T follicular helper cell (primary cell): ENCODE results near the gene PLCL2.
"Not testable (repeated sequence)": the region's sequence is repeated elsewhere in the genome, so short reads cannot be mapped to it uniquely, and the experiment has no call there.

Source experiments
- DNase-seq: peaks from one replicate; pipeline ENCODE4 v3.0.0-alpha.2; 2020; ENCODE audit warnings: low read depth

The PLCL2 gene

GRCh38 chr3:17119201-17120072 is 234.7 kb downstream of the PLCL2 start:
- no peak for DNase-seq

GRCh38 chr3:17120115-17120514 is 235.4 kb downstream of the PLCL2 start:
- no peak for DNase-seq

- no peak for DNase-seq
These were observed 236.6 kb downstream of the PLCL2 start for GRCh38 chr3:17121336-17121735.

- no peak for DNase-seq
These were observed 238.0 kb downstream of the PLCL2 start for GRCh38 chr3:17122758-17123157.

GRCh38 chr3:17125738-17126442 is 241.1 kb downstream of the PLCL2 start:
- no peak for DNase-seq

- DNase-seq = not testable (repeated sequence)
These were observed 243.9 kb downstream of the PLCL2 start for GRCh38 chr3:17128671-17129070.

- no peak for DNase-seq
These were observed 244.8 kb downstream of the PLCL2 start for GRCh38 chr3:17129556-17129955.

GRCh38 chr3:17130956-17131355 is 246.2 kb downstream of the PLCL2 start:
- no peak for DNase-seq

- DNase-seq = no peak
These were observed 247.7 kb downstream of the PLCL2 start for GRCh38 chr3:17132286-17133115.

GRCh38 chr3:17133632-17134545 is 249.1 kb downstream of the PLCL2 start:
- DNase-seq = no peak

GRCh38 chr3:17135696-17136095 is 250.9 kb downstream of the PLCL2 start:
- no peak for DNase-seq

- no peak for DNase-seq
These were observed 251.5 kb downstream of the PLCL2 start for GRCh38 chr3:17136136-17136721.

- no peak for DNase-seq
These were observed 252.6 kb downstream of the PLCL2 start for GRCh38 chr3:17137321-17137826.

- DNase-seq = no peak
These were observed 253.7 kb downstream of the PLCL2 start for GRCh38 chr3:17138246-17139039.
